Endodermal cell (in vitro differentiated cells): ENCODE measurements around the gene TLE5. TPM values are rescaled to one million over a fixed set of nuclear protein-coding genes. Genes with fewer than 3 reads are reported as not detected.

Experiments
- DNase-seq: peaks from one replicate; pipeline ENCODE4 v3.0.0-alpha.2; 2017
- H3K27ac ChIP-seq: 2 replicates; pipeline ENCODE4 v1.5.1; 2013; ENCODE audit warnings: mild to moderate bottlenecking, low read depth, low read length, moderate library complexity
- H3K27me3 ChIP-seq: 2 replicates; pipeline ENCODE4 v1.6.1; 2013; ENCODE audit warnings: mild to moderate bottlenecking, low read length, moderate library complexity; ENCODE audit not compliant: insufficient read depth, control insufficient read depth, poor library complexity, severe bottlenecking
- H3K36me3 ChIP-seq: 2 replicates; pipeline ENCODE4 v1.7.0; 2013; ENCODE audit warnings: mild to moderate bottlenecking, low read length, moderate library complexity; ENCODE audit not compliant: control insufficient read depth, insufficient read depth
- H3K4me1 ChIP-seq: one replicate; pipeline ENCODE4 v1.7.0; 2013; ENCODE audit warnings: low read length; ENCODE audit not compliant: control insufficient read depth, insufficient read depth
- H3K4me3 ChIP-seq: 2 replicates; pipeline ENCODE4 v1.5.1; 2013; ENCODE audit warnings: mild to moderate bottlenecking, low read length, moderate library complexity
- H3K9ac ChIP-seq: 2 replicates; pipeline ENCODE4 v1.6.1; 2013; ENCODE audit warnings: mild to moderate bottlenecking, low read length, moderate library complexity; ENCODE audit not compliant: poor library complexity, severe bottlenecking; ENCODE audit errors: extremely low read depth
- H3K9me3 ChIP-seq: 2 replicates; pipeline ENCODE4 v1.6.1; 2013; ENCODE audit warnings: mild to moderate bottlenecking, low read length, moderate library complexity; ENCODE audit not compliant: control insufficient read depth
- H3K27ac Mint-ChIP-seq: 2 replicates; pipeline ENCODE4 v1.8.0; 2020; ENCODE audit warnings: mixed read lengths
- H3K27me3 Mint-ChIP-seq: 2 replicates; pipeline ENCODE4 v1.8.0; 2021; ENCODE audit warnings: mild to moderate bottlenecking, mixed read lengths; ENCODE audit not compliant: insufficient read depth
- H3K36me3 Mint-ChIP-seq: 2 replicates; pipeline ENCODE4 v1.8.0; 2020; ENCODE audit warnings: low read depth, mixed read lengths
- H3K4me1 Mint-ChIP-seq: 2 replicates; pipeline ENCODE4 v1.8.0; 2020; ENCODE audit warnings: mixed read lengths
- H3K4me3 Mint-ChIP-seq: 2 replicates; pipeline ENCODE4 v1.8.0; 2020; ENCODE audit warnings: mild to moderate bottlenecking, moderate library complexity, mixed read lengths
- H3K9me3 Mint-ChIP-seq: 2 replicates; pipeline ENCODE4 v1.8.0; 2020; ENCODE audit warnings: mild to moderate bottlenecking, mixed read lengths
- WGBS, 2 experiments: methylation state at CpG; one replicate each; pipeline versions ENCODE4 v1.1.5 to v1.1.7; 2013; ENCODE audit warnings: missing lambda C conversion rate in 2 of 2, mixed read lengths in 1 of 2; ENCODE audit not compliant: insufficient coverage in 1 of 2, insufficient read length in 1 of 2; 5-methylcytosine and 5-hydroxymethylcytosine counted together
- total RNA-seq, 2 donors: library from RNA; stranded (reverse); fragmentation: NEBNext Ultra II Directional in 1 of 2; extraction: Animal tissue kit (Norgen Biotek cat#: 25700) in 1 of 2; gene quantifications; 2 replicates in 1 of 2; 3 replicates in 1 of 2; pipeline ENCODE4 v1.2.1, GENCODE V29; 2021
- TF ChIP-seq, protein P1 (sequence below): fragments of 200-600 bp; sonication (generic); conservative IDR thresholded peaks from 2 replicates; pipeline ENCODE4 v1.5.0; 2021; ENCODE audit warnings: antibody characterized with exemption, mild to moderate bottlenecking

The TLE5 gene
- total RNA-seq, 2 donors from 2014 or later: 488 to 575 TPM

GRCh38 chr19:3082331-3082730, 20.0 kb upstream of the TLE5 start:
- H3K9me3 ChIP-seq: no peaks in the 10 kb centered on the region
- Mint-ChIP-seq H3K4me1 (no peaks in the 10 kb centered on the region), H3K4me3 (no peak overlapping the region), H3K36me3 (no peaks in the 10 kb centered on the region), H3K9me3 (peaks cover 8% of the 10 kb centered on the region), H3K27ac (no peak overlapping the region), H3K27me3 (peaks cover 4% of the 10 kb centered on the region)
- H3K9ac ChIP-seq: no peak overlapping the region
- H3K27me3 ChIP-seq: no peaks in the 10 kb centered on the region
- TF ChIP-seq, protein P1, sequence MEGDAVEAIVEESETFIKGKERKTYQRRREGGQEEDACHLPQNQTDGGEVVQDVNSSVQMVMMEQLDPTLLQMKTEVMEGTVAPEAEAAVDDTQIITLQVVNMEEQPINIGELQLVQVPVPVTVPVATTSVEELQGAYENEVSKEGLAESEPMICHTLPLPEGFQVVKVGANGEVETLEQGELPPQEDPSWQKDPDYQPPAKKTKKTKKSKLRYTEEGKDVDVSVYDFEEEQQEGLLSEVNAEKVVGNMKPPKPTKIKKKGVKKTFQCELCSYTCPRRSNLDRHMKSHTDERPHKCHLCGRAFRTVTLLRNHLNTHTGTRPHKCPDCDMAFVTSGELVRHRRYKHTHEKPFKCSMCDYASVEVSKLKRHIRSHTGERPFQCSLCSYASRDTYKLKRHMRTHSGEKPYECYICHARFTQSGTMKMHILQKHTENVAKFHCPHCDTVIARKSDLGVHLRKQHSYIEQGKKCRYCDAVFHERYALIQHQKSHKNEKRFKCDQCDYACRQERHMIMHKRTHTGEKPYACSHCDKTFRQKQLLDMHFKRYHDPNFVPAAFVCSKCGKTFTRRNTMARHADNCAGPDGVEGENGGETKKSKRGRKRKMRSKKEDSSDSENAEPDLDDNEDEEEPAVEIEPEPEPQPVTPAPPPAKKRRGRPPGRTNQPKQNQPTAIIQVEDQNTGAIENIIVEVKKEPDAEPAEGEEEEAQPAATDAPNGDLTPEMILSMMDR: no peak
- no peak overlapping the region for H3K4me3 ChIP-seq
- no peaks in the 10 kb centered on the region for H3K36me3 ChIP-seq
- no peak for DNase-seq
- no peaks in the 10 kb centered on the region for H3K4me1 ChIP-seq
- WGBS, 2 experiments: 94 to 96% methylated on average over 7 to 8 of the region's 10 CpGs
- no peak overlapping the region for H3K27ac ChIP-seq

- Histone ChIP-seq H3K4me3 (no peak overlapping the region), H3K27ac (no peak overlapping the region), H3K27me3 (peaks cover 6% of the 10 kb centered on the region), H3K4me1 (peaks cover 4% of the 10 kb centered on the region), H3K9me3 (no peaks in the 10 kb centered on the region), H3K36me3 (no peaks in the 10 kb centered on the region), H3K9ac (no peak overlapping the region)
- Mint-ChIP-seq H3K9me3 (peaks cover 8% of the 10 kb centered on the region), H3K36me3 (no peaks in the 10 kb centered on the region), H3K4me1 (no peaks in the 10 kb centered on the region), H3K27ac (no peak overlapping the region), H3K27me3 (peaks cover 6% of the 10 kb centered on the region), H3K4me3 (no peak overlapping the region)
- WGBS, 2 experiments: 79 to 87% methylated on average over 12 of the region's 12 CpGs
- TF ChIP-seq, protein P1: no peak
- no peak for DNase-seq
Observed at GRCh38 chr19:3080286-3080685, 18.0 kb upstream of the TLE5 start.

DNA sequence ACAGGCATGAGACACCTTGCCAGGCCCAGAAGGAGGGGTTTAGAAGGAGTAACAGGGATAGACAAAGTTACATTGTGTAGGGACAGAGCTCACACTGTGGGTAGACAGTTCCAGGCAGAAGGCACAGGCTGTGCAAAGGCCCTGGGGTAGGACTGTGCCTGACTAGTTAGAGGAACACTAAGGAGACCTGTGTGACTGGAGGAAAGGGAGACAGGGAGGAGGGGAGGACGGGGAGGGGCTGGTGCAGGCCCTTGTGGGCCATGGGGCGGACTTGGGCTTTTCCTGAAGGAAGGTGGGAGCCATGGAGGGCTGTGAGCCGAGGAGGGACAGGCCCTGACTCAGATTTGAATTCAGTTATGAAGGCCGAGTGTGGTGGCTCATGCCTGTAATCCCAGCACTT, 17.3 kb upstream of the TLE5 start:
- no peaks in the 10 kb centered on the region for H3K36me3 Mint-ChIP-seq
- DNase-seq: no peak
- no peak overlapping the region for H3K4me3 ChIP-seq
- peaks cover 4% of the 10 kb centered on the region for H3K4me1 ChIP-seq
- peaks cover 6% of the 10 kb centered on the region for H3K27me3 ChIP-seq
- H3K27ac ChIP-seq: no peak overlapping the region
- H3K27me3 Mint-ChIP-seq: peaks cover 13% of the 10 kb centered on the region
- TF ChIP-seq, protein P1: no peak
- no peaks in the 10 kb centered on the region for H3K9me3 ChIP-seq
- H3K9me3 Mint-ChIP-seq: peaks cover 8% of the 10 kb centered on the region
- H3K4me1 Mint-ChIP-seq: no peaks in the 10 kb centered on the region
- WGBS, 2 experiments: 75 to 85% methylated on average over 4 of the region's 4 CpGs
- no peak overlapping the region for H3K9ac ChIP-seq
- no peaks in the 10 kb centered on the region for H3K36me3 ChIP-seq
- no peak overlapping the region for H3K27ac Mint-ChIP-seq
- H3K4me3 Mint-ChIP-seq: no peak overlapping the region
